Transverse colon (tissue), 3 donors: ENCODE results near the gene ZDHHC3.

Experiments
- POLR2A ChIP-seq: fragments of 450-650 bp; IDR thresholded peaks from one replicate; pipeline ENCODE4 v1.6.1; 2016; ENCODE audit warnings: antibody characterized with exemption, mild to moderate bottlenecking, moderate library complexity
- TF ChIP-seq, protein P1 (sequence below), 5 experiments: fragments of 200-600 bp in 3 of 5; fragments of 450-650 bp in 2 of 5; sonication (generic) in 3 of 5; IDR thresholded peaks; 1 replicate in 2 of 5; 2 replicates in 3 of 5; pipeline ENCODE4 v1.5.1; 2016 to 2017; ENCODE audit warnings: antibody characterized with exemption in 5 of 5, inconsistent platforms in 3 of 5, mild to moderate bottlenecking in 2 of 5, moderate library complexity in 1 of 5

DNA sequence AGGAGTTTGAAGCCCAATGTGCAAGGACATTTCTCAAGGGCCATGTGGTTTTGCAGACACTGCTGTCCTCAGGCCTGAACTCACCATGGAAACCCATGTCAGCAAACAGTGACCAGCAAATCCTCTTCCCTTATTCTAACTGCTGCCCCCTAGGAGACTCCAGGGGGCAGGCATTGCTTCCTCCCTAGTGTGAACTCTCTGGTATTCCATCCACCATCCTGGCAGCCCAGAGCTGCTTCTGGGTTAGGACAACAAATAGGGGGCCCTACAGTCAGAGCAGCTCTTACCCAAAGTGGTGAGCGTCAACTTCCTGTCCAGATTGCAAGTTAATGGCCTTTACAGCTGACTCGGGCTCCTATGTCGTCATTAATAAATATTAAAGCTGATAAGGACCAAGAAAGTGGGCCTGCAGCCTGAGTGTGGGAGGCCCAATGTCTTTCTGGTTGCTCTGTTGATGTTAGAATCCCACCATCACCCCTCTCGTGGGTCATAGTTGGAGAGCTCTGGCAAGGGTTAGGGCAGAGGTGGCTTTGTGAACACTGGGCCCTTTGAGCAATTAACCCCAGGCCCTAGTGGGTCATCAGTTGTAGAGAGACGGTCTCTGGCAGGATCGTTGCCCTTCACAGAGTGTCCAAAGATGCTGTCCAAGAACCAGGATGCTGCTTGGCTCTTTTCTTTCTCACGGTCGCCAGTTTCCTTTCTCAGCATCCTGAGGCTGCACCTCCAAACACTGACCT is 60.1 kb downstream of the ZDHHC3 start:
- no peak for TF ChIP-seq POLR2A
- TF ChIP-seq, protein P1, sequence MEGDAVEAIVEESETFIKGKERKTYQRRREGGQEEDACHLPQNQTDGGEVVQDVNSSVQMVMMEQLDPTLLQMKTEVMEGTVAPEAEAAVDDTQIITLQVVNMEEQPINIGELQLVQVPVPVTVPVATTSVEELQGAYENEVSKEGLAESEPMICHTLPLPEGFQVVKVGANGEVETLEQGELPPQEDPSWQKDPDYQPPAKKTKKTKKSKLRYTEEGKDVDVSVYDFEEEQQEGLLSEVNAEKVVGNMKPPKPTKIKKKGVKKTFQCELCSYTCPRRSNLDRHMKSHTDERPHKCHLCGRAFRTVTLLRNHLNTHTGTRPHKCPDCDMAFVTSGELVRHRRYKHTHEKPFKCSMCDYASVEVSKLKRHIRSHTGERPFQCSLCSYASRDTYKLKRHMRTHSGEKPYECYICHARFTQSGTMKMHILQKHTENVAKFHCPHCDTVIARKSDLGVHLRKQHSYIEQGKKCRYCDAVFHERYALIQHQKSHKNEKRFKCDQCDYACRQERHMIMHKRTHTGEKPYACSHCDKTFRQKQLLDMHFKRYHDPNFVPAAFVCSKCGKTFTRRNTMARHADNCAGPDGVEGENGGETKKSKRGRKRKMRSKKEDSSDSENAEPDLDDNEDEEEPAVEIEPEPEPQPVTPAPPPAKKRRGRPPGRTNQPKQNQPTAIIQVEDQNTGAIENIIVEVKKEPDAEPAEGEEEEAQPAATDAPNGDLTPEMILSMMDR (IDR thresholded peaks at IDR 0.05): no peak
